ENCODE results near the gene DEFB115.

DNA sequence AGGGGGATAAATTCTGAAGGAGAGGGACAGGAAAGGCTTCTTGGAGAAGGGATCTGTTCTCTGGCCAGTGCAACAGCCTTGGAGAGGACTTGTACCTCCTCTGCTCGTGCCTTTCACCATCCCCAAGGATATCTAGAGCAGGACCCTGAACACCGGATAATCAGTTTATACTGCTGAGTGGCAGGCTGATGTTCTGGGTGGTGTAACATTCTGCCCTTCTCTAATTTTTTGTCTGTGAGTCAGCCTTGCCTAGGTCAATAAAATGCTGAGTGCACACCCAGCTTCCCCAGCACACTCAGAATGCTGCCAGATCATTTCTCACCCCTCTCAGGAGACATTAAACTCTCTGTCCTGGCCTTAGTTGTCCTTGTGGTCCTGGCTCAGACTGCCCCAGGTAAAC is at the start of gene DEFB115:
- TF ChIP-seq, protein P1, sequence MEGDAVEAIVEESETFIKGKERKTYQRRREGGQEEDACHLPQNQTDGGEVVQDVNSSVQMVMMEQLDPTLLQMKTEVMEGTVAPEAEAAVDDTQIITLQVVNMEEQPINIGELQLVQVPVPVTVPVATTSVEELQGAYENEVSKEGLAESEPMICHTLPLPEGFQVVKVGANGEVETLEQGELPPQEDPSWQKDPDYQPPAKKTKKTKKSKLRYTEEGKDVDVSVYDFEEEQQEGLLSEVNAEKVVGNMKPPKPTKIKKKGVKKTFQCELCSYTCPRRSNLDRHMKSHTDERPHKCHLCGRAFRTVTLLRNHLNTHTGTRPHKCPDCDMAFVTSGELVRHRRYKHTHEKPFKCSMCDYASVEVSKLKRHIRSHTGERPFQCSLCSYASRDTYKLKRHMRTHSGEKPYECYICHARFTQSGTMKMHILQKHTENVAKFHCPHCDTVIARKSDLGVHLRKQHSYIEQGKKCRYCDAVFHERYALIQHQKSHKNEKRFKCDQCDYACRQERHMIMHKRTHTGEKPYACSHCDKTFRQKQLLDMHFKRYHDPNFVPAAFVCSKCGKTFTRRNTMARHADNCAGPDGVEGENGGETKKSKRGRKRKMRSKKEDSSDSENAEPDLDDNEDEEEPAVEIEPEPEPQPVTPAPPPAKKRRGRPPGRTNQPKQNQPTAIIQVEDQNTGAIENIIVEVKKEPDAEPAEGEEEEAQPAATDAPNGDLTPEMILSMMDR (IDR thresholded peaks at IDR 0.05; ENCODE audit: borderline replicate concordance, extremely low read depth, low read length, poor library complexity, severe bottlenecking) = no peak
- no peak for TF ChIP-seq EZH2 (IDR thresholded peaks at IDR 0.05; ENCODE audit: borderline replicate concordance, low read depth, low read length, severe bottlenecking)

Data from DND-41 (cell line).